Left lung (tissue), 10 donors: ENCODE data around the gene SIX1. TPM values are rescaled to one million over a fixed set of nuclear protein-coding genes. Genes with fewer than 3 reads are reported as not detected.

ENCODE experiments used
- ATAC-seq: fragments of 200-7000 bp; cut with Tn5 transposase; one replicate; pipeline ENCODE4 v1.9.1; 2020; ENCODE audit warnings: moderate library complexity
- DNase-seq, 4 donors: peaks; one replicate each; pipeline ENCODE4 v3.0.0-alpha.2; 2013 to 2020
- H3K27ac ChIP-seq, 2 donors: fragments of 200-600 bp; sonication (generic) in 1 of 2; one replicate each; pipeline versions ENCODE4 v1.5.0 to v1.8.0; 2020 to 2021
- H3K27me3 ChIP-seq, 2 donors: fragments of 200-600 bp; sonication (generic) in 1 of 2; one replicate each; pipeline versions ENCODE4 v1.5.0 to v1.8.0; 2020 to 2021
- H3K36me3 ChIP-seq, 2 donors: fragments of 200-600 bp; sonication (generic) in 1 of 2; one replicate each; pipeline versions ENCODE4 v1.5.0 to v1.8.0; 2020 to 2021
- H3K4me1 ChIP-seq, 2 donors: fragments of 200-600 bp; one replicate each; pipeline ENCODE4 v1.8.0; 2021
- H3K4me3 ChIP-seq, 2 donors: fragments of 200-600 bp; sonication (generic) in 1 of 2; one replicate each; pipeline versions ENCODE4 v1.5.0 to v1.8.0; 2020 to 2021; ENCODE audit warnings: mild to moderate bottlenecking in 1 of 2
- H3K9me3 ChIP-seq, 2 donors: fragments of 200-600 bp; sonication (generic) in 1 of 2; one replicate each; pipeline versions ENCODE4 v1.5.0 to v1.8.0; 2020 to 2021
- intact Hi-C, 2 donors: fragments of 100-400 bp; cut with DNase I; formaldehyde crosslinking; loops; one replicate each; pipeline versions ENCODE4 v1.11.2 to v1.14.2; 2022
- polyA plus RNA-seq, 6 donors: library from polyadenylated mRNA; unstranded; fragments of 120-200 nt; gene quantifications; one replicate each; pipeline ENCODE4 v1.2.1, GENCODE V29; 2013; ENCODE audit not compliant: insufficient read length in 6 of 6
- total RNA-seq, 2 donors: library from RNA; stranded (reverse); fragmentation: NEBNext Ultra II Directional; extraction: Animal tissue kit (Norgen Biotek cat#: 25700); gene quantifications; one replicate each; pipeline ENCODE4 v1.2.1, GENCODE V29; 2021
- TF ChIP-seq, protein P1 (sequence below), 2 donors: fragments of 200-600 bp; sonication (generic) in 1 of 2; IDR thresholded peaks; one replicate each; pipeline versions ENCODE4 v1.5.0 to v1.8.0; 2021; ENCODE audit warnings: antibody characterized with exemption in 2 of 2
- donor health status: DM: no; HTN: yes; CAD: no.
- donor health status: DM: no; HTN: no; CAD: no.

The SIX1 gene
- total and polyA plus RNA-seq, 8 donors: 0.46 to 2.4 (median 0.97) TPM; not detected in 1

DNA sequence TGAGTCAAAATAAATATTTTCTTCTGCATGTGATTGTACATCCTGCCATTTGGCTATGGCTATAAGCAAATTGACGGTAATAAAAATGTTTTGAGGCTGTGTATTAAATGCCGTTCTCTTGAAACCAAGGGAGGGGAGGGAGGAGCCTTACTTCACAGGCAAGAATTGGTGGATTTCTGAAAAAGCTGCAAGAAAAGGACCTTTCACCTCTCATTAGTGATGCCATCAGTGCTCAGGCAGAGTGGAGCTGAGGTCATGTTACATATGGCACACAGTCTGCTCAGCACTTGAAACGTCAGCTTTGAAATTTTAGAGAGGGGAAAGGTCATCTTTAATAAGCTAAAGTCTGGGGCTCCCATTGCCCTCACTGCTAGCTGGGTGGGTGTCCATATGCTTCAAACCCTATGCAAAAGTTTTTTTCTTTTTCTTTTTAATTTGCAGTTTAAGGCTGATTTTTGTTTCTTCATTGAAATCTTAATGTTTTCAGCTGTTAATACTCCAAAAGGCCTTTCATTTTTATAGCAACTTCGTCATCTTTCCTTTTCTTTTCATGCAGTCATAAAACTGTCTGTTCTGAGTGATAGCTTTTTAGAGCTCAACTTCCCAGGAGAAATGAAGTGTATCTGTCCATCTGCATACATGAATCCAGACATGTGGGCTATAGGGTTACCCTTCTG, 9.8 kb upstream of the SIX1 start:
- H3K27me3 ChIP-seq: peaks cover 62 to 100% of the 10 kb centered on the region in 2 donors
- DNase-seq (no peak), ATAC-seq (no peak)
- H3K36me3 ChIP-seq: no peaks in the 10 kb centered on the region
- H3K9me3 ChIP-seq: no peaks in the 10 kb centered on the region
- TF ChIP-seq, protein P1, sequence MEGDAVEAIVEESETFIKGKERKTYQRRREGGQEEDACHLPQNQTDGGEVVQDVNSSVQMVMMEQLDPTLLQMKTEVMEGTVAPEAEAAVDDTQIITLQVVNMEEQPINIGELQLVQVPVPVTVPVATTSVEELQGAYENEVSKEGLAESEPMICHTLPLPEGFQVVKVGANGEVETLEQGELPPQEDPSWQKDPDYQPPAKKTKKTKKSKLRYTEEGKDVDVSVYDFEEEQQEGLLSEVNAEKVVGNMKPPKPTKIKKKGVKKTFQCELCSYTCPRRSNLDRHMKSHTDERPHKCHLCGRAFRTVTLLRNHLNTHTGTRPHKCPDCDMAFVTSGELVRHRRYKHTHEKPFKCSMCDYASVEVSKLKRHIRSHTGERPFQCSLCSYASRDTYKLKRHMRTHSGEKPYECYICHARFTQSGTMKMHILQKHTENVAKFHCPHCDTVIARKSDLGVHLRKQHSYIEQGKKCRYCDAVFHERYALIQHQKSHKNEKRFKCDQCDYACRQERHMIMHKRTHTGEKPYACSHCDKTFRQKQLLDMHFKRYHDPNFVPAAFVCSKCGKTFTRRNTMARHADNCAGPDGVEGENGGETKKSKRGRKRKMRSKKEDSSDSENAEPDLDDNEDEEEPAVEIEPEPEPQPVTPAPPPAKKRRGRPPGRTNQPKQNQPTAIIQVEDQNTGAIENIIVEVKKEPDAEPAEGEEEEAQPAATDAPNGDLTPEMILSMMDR (IDR thresholded peaks at IDR 0.05): no peak
- intact Hi-C loops: no loop called here
- H3K4me1 ChIP-seq: peaks cover 4 to 24% of the 10 kb centered on the region in 2 donors
- no peak overlapping the region for H3K4me3 ChIP-seq
- H3K27ac ChIP-seq: no peak overlapping the region

DNA sequence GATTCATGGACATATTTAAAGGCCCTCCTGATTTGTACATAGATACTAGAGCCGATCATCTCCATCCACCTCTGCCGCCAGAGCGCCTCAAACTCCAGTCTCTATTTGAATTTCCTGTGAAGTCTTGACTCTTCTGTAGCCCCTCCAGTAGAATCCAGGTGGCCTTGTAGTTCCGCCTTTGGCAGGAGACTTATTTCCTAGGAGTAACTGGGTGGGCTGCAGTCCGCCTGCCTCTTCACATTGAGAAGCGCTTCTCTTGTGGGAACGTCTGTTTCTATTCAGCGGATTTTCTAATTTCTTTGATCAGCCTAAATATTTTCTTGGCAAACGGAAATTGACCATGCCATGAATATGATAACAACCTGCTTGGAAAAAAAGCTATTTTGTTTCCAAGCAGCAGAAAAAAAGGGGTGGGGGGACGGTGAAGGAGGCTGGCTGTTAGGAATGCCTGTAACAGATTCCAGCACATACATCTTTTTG, 9.0 kb upstream of the SIX1 start:
- Histone ChIP-seq H3K27ac (no peak overlapping the region), H3K4me3 (no peak overlapping the region), H3K36me3 (no peaks in the 10 kb centered on the region), H3K4me1 (peaks cover 4 to 24% of the 10 kb centered on the region in 2 donors), H3K27me3 (peaks cover 70 to 100% of the 10 kb centered on the region in 2 donors), H3K9me3 (no peaks in the 10 kb centered on the region)
- intact Hi-C loops: no loop called here
- TF ChIP-seq, protein P1 (IDR thresholded peaks at IDR 0.05): no peak
- DNase-seq (no peak), ATAC-seq (no peak)

DNA sequence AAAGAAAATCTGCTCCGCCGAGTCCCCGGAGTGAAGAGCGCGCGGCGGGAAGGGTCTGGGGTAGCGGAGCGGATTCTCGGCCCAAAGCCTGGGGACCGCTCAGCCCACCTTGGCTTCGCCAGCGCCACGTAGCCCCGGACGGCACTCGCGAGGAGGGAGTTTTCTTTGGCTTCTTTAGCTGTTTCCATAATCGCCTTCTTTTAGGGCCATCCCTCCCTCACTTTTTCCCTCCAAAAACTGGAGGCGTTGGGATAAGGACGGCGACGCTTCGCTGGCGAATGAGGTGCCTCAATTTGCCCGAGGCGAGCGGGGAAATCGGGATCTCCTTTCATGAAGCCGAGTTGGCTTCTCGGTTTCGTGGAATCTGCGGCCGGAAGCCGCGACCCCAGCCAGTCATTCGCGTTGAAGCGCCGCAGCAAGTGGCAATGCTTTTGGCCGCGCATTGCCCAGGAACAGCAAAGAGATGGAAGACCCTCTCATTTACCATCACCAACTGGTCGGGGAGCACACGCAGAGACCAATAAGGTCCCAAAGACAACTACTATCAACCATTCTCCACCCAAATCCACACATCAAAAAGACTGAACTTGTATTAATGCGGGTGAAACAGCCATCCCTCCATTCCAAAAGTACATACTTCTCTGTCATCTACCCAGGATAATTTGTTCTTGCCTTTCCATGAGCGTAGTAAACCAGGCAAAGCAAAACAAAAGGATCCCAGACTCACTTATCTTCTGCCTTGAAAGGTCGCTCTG, 8.4 kb upstream of the SIX1 start:
- peak overlapping the region; percentile 54 to 57 for H3K4me3 ChIP-seq
- no peaks in the 10 kb centered on the region for H3K36me3 ChIP-seq
- ATAC-seq: peak; percentile 46
- peaks cover 76 to 100% of the 10 kb centered on the region in 2 donors for H3K27me3 ChIP-seq
- TF ChIP-seq, protein P1 (IDR thresholded peaks at IDR 0.05): no peak
- intact Hi-C loops: no loop called here
- H3K9me3 ChIP-seq: no peaks in the 10 kb centered on the region
- peaks cover 4 to 24% of the 10 kb centered on the region in 2 donors for H3K4me1 ChIP-seq
- H3K27ac ChIP-seq: no peak overlapping the region
- DNase-seq: peak in 1 of 4 donors; percentile 55

DNA sequence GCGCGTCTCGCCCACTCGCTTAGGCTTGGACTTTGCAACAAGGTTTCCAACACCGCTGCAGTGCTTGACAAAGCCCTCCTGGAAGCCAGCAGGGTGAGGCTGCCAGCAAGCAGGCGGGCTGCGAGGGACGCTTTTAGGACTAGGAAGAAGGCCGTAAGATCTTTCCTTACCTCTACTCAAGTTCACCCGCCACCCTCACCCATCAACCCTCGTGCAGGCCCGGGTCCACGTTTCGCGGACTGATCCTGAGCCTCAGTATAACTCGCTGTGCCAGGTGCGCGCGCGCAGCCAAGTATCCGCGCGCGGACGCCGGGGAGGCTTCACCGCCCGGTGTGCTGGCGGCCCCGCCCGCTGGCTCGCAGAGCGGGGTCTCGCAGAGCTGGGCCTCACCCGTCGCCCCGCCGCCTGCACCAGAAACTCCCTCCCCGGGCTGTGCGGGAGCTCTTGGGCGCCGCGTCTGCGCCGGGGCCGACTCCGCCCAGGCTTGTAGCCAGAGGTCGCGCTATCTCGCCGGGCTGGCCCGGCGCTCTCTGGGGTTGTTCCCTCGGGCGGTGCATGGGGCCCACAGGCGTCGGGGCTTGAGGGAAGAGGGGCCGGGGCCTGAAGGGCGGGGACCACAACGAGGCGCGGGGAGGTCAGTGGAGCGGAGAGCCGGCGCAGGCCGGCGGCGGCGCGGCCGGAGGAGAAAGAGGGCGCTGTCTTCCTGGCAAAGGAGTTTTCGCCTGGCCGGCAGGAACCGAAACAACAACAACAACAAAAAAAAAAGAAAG, 7.6 kb upstream of the SIX1 start:
- DNase-seq (peak in 3 of 4 donors; percentile 43 to 85 (median 81)), ATAC-seq (peak; percentile 93)
- intact Hi-C loops: no loop called here
- TF ChIP-seq, protein P1 (IDR thresholded peaks at IDR 0.05): peak in 1 of 2 donors; percentile 28
- Histone ChIP-seq H3K9me3 (no peaks in the 10 kb centered on the region), H3K4me1 (peaks cover 4 to 27% of the 10 kb centered on the region in 2 donors), H3K36me3 (no peaks in the 10 kb centered on the region), H3K27ac (no peak overlapping the region), H3K4me3 (peak overlapping the region; percentile 54 to 57), H3K27me3 (peaks cover 84 to 100% of the 10 kb centered on the region in 2 donors)
